Activated CD4-positive, alpha-beta T cell treated with anti-CD3 and anti-CD28 coated beads, Interleukin-2, amount 10 ng/mL, durations not matched to agents 7 days and 5 days (primary cell): Measurements from ENCODE around the gene FDX1. TPM values are rescaled to one million over a fixed set of nuclear protein-coding genes. Genes with fewer than 3 reads are reported as not detected.

Experiments used
- CTCF ChIA-PET: fragments of 350-600 bp; sonication (Branson Sonifier 250); formaldehyde crosslinking; loops from one replicate; lab custom pipeline; 2021; ENCODE audit warnings: antibody characterized with exemption; lab: Charles Lee
- POLR2A ChIA-PET: fragments of 350-600 bp; sonication (Branson Sonifier 250); formaldehyde crosslinking; loops from one replicate; lab custom pipeline; 2021; ENCODE audit warnings: antibody characterized with exemption; lab: Charles Lee
- DNase-seq: peaks from one replicate; pipeline ENCODE4 v3.0.0-alpha.2; 2020
- H3K27ac Mint-ChIP-seq: one replicate; pipeline ENCODE4 v1.8.0; 2021; ENCODE audit warnings: mild to moderate bottlenecking, moderate library complexity, mixed read lengths
- H3K27me3 Mint-ChIP-seq: one replicate; pipeline ENCODE4 v1.8.0; 2021; ENCODE audit warnings: mixed read lengths
- H3K36me3 Mint-ChIP-seq: one replicate; pipeline ENCODE4 v1.8.0; 2021; ENCODE audit warnings: low read depth, mixed read lengths
- H3K4me1 Mint-ChIP-seq: one replicate; pipeline ENCODE4 v1.8.0; 2021; ENCODE audit warnings: mixed read lengths
- H3K4me3 Mint-ChIP-seq: one replicate; pipeline ENCODE4 v1.8.0; 2021; ENCODE audit warnings: mild to moderate bottlenecking, moderate library complexity, mixed read lengths
- H3K9me3 Mint-ChIP-seq: one replicate; pipeline ENCODE4 v1.8.0; 2021; ENCODE audit warnings: mixed read lengths
- total RNA-seq, 2 experiments: library from RNA; stranded (reverse); gene quantifications; one replicate each; pipeline ENCODE4 v1.2.3, GENCODE V29; 2021

Gene FDX1
- total RNA-seq, 2 experiments from 2014 or later, result 8.2 to 8.8 TPM

- no peaks in the 10 kb centered on the region for H3K4me1 Mint-ChIP-seq
- CTCF ChIA-PET, result interaction anchor here (1.5 kb wide), 1 partner anchor 17 kb away, joined by 3 read pairs; no protein-coding TSS in a partner anchor
- H3K4me3 Mint-ChIP-seq, result no peak overlapping the region
Measured at GRCh38 chr11:110475671-110476070, 45.9 kb downstream of the FDX1 start.

DNA sequence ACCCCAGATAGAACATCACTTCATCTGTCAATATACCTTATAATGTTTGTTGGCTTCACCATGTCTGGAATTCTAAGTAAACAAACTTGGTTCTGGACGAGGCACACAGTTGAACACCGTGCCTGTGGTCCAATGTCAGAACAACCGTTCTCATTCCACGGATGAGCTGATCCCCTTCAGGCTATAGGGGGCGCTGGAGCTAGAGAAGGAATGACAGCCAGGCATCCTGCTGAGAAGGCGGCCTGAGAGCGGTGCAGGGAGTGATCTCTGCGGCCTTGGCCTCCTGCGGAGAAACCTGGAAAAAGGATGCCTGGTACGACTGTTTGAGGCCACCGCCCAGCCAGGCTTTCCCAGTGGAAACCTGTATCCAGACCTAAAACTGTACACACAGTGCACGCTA is 48.7 kb downstream of the FDX1 start:
- no peaks in the 10 kb centered on the region for H3K4me1 Mint-ChIP-seq
- no peak overlapping the region for H3K27ac Mint-ChIP-seq
- POLR2A ChIA-PET, result no interaction called here
- no peaks in the 10 kb centered on the region for H3K36me3 Mint-ChIP-seq
- H3K9me3 Mint-ChIP-seq, result no peaks in the 10 kb centered on the region
- DNase-seq, result no peak
- no peak overlapping the region for H3K4me3 Mint-ChIP-seq
- CTCF ChIA-PET, result interaction anchor here (1.0 kb wide), 2 partner anchors 19 to 44 kb away, joined by 3 read pairs; no protein-coding TSS in a partner anchor
- no peaks in the 10 kb centered on the region for H3K27me3 Mint-ChIP-seq

More at GRCh38 chr11:110475671-110476070, 45.9 kb downstream of the FDX1 start:
- no peak overlapping the region for H3K27ac Mint-ChIP-seq
- no peaks in the 10 kb centered on the region for H3K36me3 Mint-ChIP-seq
- H3K27me3 Mint-ChIP-seq, result no peaks in the 10 kb centered on the region
- H3K9me3 Mint-ChIP-seq, result no peaks in the 10 kb centered on the region
- DNase-seq, result no peak
- POLR2A ChIA-PET, result interaction anchor here (0.6 kb wide), 1 partner anchor 126 kb away, joined by 4 read pairs; no protein-coding TSS in a partner anchor

DNA sequence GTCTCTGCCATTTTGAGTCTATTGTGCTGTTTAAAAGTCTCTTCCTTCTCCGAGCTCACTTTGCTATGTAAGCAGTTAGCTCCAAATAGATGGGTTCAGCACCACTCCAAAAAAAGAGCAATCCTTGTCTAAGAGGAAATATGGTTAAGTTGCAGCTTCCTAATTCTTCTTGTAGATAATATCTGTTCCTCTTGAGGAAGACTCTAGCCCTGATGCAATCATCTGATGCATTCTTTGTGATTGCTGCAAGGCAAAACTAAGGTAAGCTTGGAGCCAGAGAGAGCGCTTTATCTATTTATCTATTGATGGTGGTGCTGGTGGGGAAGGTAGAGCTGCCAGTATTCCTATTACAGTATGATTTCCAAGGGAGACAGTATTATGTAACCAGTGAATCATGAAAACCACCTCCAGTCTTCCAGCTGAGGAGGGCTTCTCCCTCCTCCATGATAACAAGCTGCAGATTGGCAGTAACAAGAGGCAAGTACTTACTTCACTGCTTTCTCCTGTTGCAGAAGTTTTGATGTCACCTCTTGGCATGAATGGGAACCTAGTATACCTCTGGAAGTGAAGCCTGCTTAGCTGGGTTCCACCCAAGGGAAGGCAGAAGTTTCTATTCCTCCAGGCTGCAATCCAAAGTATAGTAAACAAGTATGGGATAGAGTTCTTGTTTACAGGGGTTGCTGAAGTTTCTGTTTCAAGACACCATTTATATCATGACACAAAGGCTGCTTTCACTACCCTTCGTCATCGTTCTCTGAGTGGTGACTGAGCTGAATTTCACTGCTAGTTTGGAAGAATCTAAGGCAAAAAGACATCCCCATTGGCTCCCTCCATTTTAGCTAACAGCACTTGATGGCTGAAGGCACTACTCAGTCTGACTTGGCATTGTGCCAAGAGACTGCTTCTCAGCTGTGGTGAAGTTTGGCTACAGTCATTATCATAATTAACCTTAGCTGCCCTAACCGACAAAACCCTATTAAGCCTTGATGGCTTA is 49.7 kb downstream of the FDX1 start:
- Mint-ChIP-seq H3K4me1 (no peaks in the 10 kb centered on the region), H3K27ac (no peak overlapping the region), H3K4me3 (no peak overlapping the region), H3K36me3 (no peaks in the 10 kb centered on the region), H3K27me3 (peaks cover 4% of the 10 kb centered on the region), H3K9me3 (no peaks in the 10 kb centered on the region)
- ChIA-PET POLR2A (no interaction called here), CTCF (interaction anchor here (1.0 kb wide), 2 partner anchors 20 to 43 kb away, joined by 3 read pairs; no protein-coding TSS in a partner anchor)
- DNase-seq, result no peak

DNA sequence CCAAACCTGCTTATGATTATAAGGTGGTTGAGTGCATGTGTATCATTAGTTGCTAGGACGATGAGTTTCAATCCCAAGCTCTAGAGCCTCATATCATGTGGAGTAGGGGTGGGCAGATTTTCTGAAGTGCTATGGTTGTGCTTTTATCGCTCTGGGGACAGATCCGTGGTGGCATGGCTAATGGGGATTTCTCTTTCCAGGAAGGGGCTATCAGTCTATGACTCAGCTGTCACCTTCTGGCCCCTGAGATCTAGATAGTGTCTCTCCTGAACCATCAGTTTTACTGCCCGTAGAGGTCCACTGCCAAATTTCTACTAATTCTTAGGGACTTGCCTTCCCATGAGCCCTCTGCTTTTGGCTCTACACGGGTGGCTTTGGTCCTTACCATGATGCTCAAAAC is 51.8 kb downstream of the FDX1 start:
- Mint-ChIP-seq H3K27me3 (peaks cover 4% of the 10 kb centered on the region), H3K36me3 (no peaks in the 10 kb centered on the region), H3K9me3 (no peaks in the 10 kb centered on the region), H3K4me3 (no peak overlapping the region), H3K27ac (no peak overlapping the region), H3K4me1 (no peaks in the 10 kb centered on the region)
- ChIA-PET POLR2A (no interaction called here), CTCF (interaction anchor here (1.0 kb wide), 1 partner anchor 12 kb away, joined by 3 read pairs; no protein-coding TSS in a partner anchor)
- no peak for DNase-seq

DNA sequence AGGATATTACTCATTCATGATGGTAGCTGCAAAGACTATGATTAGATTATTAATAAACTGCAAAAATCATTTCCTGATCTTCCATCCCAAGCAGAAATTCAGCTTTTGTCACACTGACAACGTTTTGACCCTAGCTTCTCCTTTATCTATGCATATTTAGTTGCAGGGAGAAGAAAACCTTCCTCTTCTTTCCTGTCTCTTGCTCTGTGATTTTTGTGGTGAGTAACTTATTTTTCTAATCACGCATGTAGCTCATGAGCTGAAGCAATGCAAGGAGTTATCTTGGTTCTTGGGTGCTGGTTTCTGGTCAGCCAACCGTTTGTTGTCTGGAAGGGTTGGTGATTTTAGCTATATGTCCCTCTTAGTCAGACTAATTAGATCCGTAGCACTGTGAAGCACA is 56.4 kb downstream of the FDX1 start:
- Mint-ChIP-seq H3K36me3 (no peaks in the 10 kb centered on the region), H3K9me3 (no peaks in the 10 kb centered on the region), H3K4me1 (no peaks in the 10 kb centered on the region), H3K4me3 (no peak overlapping the region), H3K27ac (no peak overlapping the region), H3K27me3 (peaks cover 4% of the 10 kb centered on the region)
- ChIA-PET POLR2A (no interaction called here), CTCF (interaction anchor here (0.6 to 0.9 kb wide), 2 partner anchors 12 to 116 kb away, joined by 3 to 4 read pairs; no protein-coding TSS in a partner anchor)
- no peak for DNase-seq

- no peaks in the 10 kb centered on the region for H3K36me3 Mint-ChIP-seq
- DNase-seq, result no peak
- CTCF ChIA-PET, result no interaction called here
- POLR2A ChIA-PET, result no interaction called here
- H3K4me3 Mint-ChIP-seq, result no peak overlapping the region
- no peak overlapping the region for H3K27ac Mint-ChIP-seq
- peaks cover 7% of the 10 kb centered on the region for H3K27me3 Mint-ChIP-seq
- H3K9me3 Mint-ChIP-seq, result no peaks in the 10 kb centered on the region
- no peaks in the 10 kb centered on the region for H3K4me1 Mint-ChIP-seq
Measured at GRCh38 chr11:110488446-110488845, 58.7 kb downstream of the FDX1 start.

DNA sequence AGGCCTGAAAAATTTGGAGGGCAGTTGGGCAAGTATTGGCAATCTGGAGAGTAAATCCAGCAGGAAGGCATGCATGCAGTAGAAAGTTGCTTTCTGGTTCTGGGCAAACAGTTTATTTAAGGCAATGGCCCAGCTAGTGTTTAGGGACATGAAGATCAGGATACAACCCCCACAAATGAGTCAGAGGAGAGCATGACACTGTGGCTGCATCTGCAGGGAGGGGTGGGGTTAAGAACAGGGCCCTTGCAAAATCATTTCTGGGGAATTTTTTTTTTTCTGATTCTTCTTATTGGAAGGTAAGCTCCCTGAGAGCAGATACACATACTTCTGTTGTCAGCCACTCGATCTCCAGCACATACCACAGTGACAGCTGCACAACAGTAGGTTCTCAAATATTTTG is 61.1 kb downstream of the FDX1 start:
- DNase-seq, result no peak
- Mint-ChIP-seq H3K27me3 (peaks cover 3% of the 10 kb centered on the region), H3K4me3 (no peak overlapping the region), H3K9me3 (no peaks in the 10 kb centered on the region), H3K4me1 (no peaks in the 10 kb centered on the region), H3K36me3 (no peaks in the 10 kb centered on the region), H3K27ac (no peak overlapping the region)
- CTCF ChIA-PET, result interaction anchor here (0.6 to 0.9 kb wide), 3 partner anchors 45 to 794 kb away, joined by 3 to 5 read pairs (median 4); no protein-coding TSS in a partner anchor
- POLR2A ChIA-PET, result no interaction called here

GRCh38 chr11:110491577-110492320 is 62.0 kb downstream of the FDX1 start:
- ChIA-PET CTCF (interaction anchor here (0.7 kb wide), 1 partner anchor 795 kb away, joined by 4 read pairs; no protein-coding TSS in a partner anchor), POLR2A (no interaction called here)
- Mint-ChIP-seq H3K27me3 (peaks cover 5% of the 10 kb centered on the region), H3K4me3 (no peak overlapping the region), H3K4me1 (no peaks in the 10 kb centered on the region), H3K27ac (no peak overlapping the region), H3K36me3 (no peaks in the 10 kb centered on the region), H3K9me3 (no peaks in the 10 kb centered on the region)
- DNase-seq, result no peak

DNA sequence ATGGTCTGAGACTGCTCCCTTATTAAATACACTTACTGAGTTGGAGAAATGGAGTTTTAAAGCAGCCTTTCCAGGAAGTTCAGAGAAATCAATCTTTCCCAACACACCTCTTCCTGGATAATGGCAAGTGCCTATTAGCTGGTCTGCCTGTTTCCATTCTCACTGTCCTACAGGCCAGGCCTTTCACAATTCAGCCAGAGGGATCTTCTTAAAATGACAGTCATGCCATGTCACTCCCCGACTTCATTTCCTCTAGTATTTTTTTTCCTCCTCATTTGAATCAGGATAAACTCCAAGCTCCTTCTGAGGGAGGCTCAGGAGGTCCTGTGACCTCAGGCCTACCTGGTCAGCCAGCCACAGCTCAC is 62.6 kb downstream of the FDX1 start:
- Mint-ChIP-seq H3K4me1 (no peaks in the 10 kb centered on the region), H3K27ac (no peak overlapping the region), H3K36me3 (no peaks in the 10 kb centered on the region), H3K9me3 (no peaks in the 10 kb centered on the region), H3K27me3 (peaks cover 9% of the 10 kb centered on the region), H3K4me3 (no peak overlapping the region)
- DNase-seq, result no peak
- CTCF ChIA-PET, result interaction anchor here (1.0 kb wide), 1 partner anchor 16 kb away, joined by 3 read pairs; no protein-coding TSS in a partner anchor
- POLR2A ChIA-PET, result no interaction called here

DNA sequence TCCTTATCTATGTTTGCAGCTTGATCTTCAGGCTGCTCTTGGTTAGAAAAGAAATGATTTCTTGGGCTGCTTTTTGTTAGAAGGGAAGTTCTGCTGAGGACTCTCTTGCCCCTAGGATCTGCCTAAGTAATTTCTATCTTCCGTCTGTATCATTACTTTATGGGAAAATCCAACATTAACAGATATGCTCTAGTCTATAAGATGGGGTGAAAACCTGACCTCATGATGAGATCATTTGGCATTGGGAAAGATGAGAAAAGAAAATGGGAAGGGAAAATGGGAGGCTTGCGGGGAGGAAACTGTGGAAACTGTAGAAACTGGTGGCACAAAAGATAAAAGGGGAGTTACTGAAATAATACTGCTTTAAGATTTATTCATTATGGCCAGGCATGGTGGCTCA is 63.6 kb downstream of the FDX1 start:
- no peaks in the 10 kb centered on the region for H3K36me3 Mint-ChIP-seq
- peaks cover 9% of the 10 kb centered on the region for H3K27me3 Mint-ChIP-seq
- no peak overlapping the region for H3K27ac Mint-ChIP-seq
- no peak overlapping the region for H3K4me3 Mint-ChIP-seq
- CTCF ChIA-PET, result interaction anchor here (1.0 kb wide), 1 partner anchor 17 kb away, joined by 3 read pairs; no protein-coding TSS in a partner anchor
- POLR2A ChIA-PET, result no interaction called here
- no peaks in the 10 kb centered on the region for H3K4me1 Mint-ChIP-seq
- no peaks in the 10 kb centered on the region for H3K9me3 Mint-ChIP-seq
- DNase-seq, result no peak

GRCh38 chr11:110497231-110497978 is 67.7 kb downstream of the FDX1 start:
- ChIA-PET POLR2A (no interaction called here), CTCF (no interaction called here)
- no peak for DNase-seq
- H3K27ac Mint-ChIP-seq, result no peak overlapping the region
- H3K36me3 Mint-ChIP-seq, result no peaks in the 10 kb centered on the region
- H3K27me3 Mint-ChIP-seq, result peaks cover 27% of the 10 kb centered on the region
- no peak overlapping the region for H3K4me3 Mint-ChIP-seq
- H3K9me3 Mint-ChIP-seq, result no peaks in the 10 kb centered on the region
- H3K4me1 Mint-ChIP-seq, result no peaks in the 10 kb centered on the region

DNA sequence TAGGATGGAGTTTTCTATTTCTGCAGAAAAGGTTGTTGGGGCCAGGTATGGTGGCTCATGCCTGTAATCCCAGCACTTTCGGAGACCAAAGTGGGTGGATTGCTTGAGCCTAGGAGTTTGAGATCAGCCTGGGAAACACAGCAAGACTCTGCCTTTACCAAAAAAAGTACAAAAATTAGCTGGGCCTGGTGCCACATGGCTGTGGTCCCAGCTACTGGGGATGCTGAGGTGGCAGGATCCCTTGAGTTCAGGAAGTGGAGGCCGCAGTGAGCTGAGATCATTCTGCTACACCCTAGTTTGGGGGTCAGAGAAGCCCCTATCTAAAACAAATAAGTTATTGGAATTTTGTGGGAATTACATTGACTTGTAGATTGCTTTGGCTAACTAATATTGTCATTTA is 71.7 kb downstream of the FDX1 start:
- no peaks in the 10 kb centered on the region for H3K36me3 Mint-ChIP-seq
- ChIA-PET CTCF (no interaction called here), POLR2A (interaction anchor here (0.6 kb wide), 1 partner anchor 235 kb away, joined by 8 read pairs; no protein-coding TSS in a partner anchor)

More for the DNA sequence above, 71.7 kb downstream of the FDX1 start:
- Mint-ChIP-seq H3K4me3 (no peak overlapping the region), H3K4me1 (no peaks in the 10 kb centered on the region), H3K9me3 (no peaks in the 10 kb centered on the region), H3K27ac (no peak overlapping the region), H3K27me3 (peaks cover 26% of the 10 kb centered on the region)
- DNase-seq, result no peak
